Measurements from ENCODE around the gene COLEC12.
A peak's percentile ranks its signal among the peaks of the same experiment; 100 is the strongest.
"Not testable (repeated sequence)": the region's sequence is repeated elsewhere in the genome, so short reads cannot be mapped to it uniquely, and the experiment has no call there.

Gene COLEC12

DNA sequence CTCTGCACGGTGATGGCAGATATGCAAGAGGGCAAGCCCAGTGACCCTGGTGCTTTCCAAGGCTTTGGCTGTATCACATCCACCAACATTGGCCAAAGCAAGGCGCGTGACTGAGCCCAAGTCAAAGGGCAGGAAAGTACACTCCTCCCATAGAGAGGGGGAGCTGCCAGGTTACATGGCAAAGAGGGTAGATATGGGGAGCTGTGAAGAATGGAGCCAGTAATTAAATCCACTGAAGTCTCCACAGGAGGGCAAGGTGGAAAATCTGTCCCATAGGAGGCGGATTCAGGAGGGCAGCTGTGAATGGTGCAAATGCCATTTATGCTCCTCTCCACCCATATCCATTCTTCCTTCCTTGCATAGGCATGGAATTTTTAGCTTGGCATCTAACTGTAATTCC is 188.1 kb downstream of the COLEC12 start:
- no peak for DNase-seq

DNA sequence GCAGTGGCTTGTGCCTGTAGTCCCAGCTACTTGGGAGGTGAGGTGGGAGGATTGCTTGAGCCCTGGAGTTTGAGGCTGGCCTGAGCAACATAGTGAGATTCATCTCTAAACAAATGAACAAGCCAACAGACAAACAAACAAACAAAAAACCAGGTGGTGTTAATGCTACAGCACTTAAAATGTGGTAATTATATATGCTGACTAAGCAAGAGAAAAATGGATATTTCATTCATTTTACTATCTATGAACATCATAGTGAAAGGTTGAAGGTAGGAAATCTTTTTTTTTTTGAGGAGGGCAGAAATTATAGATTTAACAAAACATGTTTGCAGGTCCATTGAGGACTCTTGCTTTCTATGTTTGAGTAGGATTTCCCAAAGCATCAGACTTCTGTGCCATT is 190.5 kb downstream of the COLEC12 start:
- DNase-seq = no peak

DNA sequence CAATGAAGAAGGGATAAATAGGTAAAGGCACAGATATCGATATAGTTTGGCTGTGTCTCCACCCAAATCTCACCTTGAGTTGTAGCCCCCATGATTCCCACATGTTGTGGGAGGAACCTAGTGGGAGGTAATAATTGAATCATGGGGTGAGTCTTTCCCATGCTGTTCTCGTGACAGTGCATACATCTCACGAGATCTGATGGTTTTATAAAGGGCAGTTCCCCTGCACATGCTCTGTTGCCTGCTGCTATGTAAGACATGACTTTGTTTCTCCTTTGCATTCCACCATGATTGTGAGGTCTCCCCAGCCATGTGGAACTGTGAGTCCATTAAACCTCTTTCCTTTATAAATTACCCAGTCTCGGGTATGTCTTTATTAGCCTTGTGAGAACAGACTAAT is 192.4 kb downstream of the COLEC12 start:
- not testable (repeated sequence) for DNase-seq

DNA sequence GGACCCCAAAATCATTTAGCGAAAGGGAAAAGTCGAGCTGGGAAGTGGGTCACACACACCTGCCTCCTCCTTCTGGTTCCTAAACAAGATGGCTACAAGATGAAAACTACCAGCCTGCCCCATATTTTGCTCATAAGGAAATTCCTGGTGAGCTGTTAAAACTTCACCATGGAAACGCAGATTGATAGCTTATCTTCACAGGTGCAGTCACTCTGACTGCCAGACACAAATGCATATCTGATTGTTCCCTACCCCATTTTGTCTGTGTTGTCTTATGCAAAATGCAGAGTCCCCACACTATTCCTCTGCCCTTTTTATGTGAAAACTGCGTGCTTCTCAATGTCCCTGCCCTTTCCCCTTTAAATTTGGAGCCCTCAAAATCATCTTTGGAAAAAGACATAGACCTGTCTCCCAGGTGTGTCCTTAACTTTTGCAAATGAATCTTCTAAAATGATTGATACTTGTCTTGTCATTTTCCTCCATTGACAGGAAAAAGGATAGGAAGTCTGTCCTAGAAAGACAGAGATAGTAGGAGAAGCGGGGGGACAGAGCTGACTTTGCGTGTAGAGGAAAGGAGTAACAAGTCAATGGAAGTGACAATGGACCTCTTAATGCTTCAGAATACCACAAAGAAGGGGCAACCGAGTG is 193.8 kb downstream of the COLEC12 start:
- peak in 1 of 2 experiments; percentile 1 for DNase-seq

DNA sequence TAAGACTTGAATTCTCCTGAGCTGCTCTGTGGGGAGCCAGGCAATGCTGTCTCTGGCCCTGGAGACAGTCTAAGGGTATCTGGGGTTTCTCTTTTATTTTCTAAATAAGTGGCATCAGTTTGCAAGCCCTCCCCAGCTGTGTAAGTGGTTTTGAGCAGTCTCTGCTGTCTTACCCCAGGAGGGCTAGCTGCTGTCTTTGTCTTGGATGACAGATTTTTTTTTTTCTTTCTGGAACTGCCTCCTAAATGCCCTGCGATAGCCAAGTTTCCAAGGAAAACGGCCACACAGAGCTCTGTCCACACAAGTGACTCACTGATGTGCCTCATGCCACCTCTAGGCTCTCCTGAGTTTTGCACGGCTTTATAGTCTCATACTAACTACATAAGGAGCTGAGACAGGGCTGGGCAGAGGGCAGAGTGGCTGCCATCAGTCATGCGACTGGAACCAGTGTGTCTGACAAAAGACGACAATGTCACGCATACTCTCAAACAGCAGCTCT is 195.4 kb downstream of the COLEC12 start:
- no peak for DNase-seq

DNA sequence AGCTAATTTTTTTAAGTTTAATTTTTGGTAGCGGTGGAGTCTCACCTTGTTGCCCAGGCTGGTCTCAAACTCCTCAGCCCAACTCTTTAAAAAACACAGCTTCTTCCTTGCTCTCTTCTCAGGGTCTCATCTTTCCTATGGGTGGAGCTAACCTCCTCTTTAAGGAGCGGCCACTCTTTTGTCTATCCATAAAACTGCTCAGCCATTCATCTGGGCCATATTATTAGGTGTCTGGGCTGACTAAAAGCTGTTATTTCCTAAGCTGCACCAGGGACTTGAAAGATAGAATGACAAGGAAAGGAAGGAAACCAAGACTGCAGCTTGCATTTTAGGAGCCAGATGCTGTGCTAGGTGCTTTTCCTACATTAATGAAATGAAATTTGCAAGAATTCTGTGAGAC is 196.9 kb downstream of the COLEC12 start:
- no peak for DNase-seq

DNA sequence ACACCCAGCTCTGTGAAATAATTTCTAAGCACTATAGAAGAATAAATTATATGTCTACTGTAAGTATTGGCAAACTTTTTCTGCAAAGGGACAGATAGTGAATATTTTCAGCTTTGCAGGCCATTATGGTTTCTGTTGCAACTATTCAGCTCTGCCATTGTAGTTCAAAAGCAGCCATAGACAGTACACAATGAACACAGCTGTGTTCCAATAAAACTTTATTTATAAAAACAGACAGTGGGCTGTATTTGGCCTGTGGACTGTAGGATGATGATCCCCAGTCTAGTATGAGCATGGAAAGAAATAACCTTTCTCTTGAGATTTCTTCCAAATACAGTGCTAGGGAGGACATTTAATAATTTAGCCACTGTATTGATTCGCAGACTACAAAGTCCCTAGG is 197.5 kb downstream of the COLEC12 start:
- no peak for DNase-seq

DNA sequence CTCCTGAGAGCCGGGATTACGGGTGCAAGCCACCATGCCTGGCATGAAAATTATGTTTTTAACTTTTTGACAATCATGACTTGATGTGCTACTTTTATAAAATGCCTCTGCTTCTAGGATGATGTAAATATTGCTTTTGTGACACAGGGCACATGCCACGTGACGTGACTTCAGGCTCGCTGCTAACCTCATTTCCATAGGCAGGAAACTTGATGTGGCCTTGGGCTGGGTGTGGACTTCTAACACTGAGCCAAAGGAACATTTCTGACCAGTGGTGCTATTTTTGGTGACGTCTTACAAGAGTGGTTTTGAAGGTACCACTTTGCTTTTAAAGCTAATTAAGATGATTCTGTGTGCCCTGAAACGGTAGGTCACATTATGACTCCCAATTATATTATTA is 198.4 kb downstream of the COLEC12 start:
- DNase-seq = no peak

DNA sequence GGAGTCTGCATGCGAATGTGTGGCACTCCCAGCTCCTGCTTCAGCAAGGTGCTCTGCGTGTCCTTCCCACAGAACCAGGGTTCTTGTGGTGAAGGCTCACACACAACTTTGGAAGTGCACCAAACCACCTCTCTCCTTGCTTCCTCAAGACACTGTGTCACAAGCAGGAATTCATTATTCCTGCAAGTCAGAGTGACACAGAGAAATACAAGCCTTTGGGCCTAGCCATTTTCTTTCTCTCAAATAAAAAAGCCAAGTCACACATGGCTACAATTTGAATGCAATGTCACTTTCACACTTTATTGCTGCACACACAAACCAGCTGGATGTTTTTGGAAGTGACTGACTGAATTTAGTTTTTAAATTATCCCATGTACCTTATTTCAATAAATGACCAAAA is 202.6 kb downstream of the COLEC12 start:
- DNase-seq = no peak

DNA sequence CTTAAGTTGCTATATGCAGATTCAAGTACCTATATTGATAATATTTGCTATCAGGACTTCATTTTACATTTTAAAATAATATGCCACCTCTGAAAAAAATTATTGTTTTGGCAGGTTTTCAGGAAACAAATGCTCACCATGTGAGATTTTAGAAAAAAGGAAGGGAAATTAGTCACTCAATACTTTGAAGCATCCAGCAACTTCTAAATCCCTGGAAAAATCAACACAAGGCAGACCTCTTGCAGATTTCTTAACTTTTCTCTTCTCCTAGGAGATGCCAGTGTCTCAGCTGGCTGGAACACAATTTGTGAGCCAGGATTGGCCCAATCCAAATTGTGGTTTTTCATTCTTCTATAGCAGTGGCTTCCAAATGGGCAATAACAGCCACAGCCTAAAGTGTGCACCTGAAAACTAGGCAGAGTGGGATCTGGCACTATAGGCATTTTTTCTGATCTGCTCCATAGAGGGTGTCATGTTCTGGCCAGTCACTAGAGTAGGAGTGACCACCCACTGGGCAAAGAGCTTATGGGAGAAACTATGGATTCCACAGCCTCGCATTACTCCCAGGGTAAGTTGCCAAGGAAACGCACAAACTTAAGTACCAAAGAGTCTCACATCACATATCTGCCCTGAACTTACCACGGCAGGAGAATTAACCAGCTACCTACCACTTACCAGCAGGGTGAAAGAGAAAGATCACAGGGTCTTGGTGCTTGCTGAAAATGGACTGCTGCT is 204.6 kb downstream of the COLEC12 start:
- DNase-seq = no peak

DNA sequence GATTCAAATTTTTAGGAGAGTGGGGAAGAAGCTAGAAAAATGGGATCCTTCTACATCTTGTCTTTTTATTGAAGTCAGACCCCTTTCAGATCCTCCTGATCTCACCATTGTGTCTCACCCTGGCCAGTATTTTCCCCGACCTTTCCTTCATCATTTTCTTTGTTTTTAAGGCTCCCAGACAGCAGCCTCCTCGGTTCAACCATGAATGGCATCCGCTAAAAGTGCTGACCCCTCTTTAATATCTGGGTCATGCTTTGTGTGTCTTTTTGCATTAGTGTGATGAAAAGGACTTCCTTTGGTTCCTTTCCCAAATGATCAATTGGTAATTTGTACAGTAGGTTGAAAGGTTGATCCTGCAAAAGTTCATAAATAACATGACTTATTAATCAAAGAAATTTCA is 205.9 kb downstream of the COLEC12 start:
- DNase-seq = no peak

DNA sequence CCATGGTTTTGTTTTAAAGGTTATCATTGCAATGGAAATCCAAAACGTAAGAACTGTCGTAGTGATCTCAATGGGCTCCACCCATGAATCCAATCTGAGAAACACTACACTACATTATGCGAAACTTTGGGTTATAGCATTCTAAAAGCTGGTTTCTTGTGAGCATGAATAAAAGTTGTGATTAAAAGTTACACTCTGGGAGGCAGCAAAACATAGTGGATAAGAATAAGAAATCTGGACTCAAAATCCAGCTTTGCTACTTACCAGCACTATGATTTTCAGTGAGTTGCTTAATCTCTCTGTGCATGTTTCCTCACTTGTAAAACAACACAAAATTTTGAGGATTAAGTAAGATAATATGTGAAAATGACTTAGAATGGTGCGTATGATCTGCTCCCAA is 207.0 kb downstream of the COLEC12 start:
- DNase-seq = no peak

DNA sequence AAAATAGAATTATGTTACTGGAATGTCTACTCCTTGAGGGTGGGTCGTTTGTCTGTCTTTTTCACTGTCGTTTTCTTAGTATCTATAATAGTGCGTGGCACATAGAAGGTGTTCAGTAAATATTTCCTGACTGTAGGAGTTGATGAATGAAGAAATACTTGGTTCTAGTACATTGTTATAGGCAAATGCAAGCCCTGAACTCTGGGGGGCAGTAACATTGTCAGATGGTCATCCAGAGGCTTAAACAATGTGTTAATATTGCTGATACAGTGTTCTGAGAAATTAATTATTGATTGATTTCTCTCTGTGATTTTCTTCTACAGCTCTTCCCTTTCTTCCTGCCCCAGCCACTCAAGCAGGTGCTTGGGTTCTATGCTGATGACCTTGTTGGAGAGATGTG is 208.2 kb downstream of the COLEC12 start:
- no peak for DNase-seq

DNA sequence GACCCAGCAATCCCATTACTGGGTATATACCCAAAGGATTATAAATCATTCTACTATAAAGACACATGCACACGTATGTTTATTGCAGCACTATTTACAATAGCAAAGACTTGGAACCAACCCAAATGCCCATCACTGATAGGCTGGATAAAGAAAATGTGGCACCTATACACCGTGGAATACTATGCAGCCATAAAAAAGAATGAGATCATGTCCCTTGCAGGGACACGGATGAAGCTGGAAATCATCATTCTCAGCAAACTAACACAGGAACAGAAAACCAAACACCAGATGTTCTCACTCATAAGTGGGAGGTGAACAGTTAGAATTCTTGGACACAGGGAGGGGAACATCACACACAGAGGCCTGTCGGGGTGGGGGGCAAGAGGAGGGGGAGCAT is 210.5 kb downstream of the COLEC12 start:
- not testable (repeated sequence) for DNase-seq

DNA sequence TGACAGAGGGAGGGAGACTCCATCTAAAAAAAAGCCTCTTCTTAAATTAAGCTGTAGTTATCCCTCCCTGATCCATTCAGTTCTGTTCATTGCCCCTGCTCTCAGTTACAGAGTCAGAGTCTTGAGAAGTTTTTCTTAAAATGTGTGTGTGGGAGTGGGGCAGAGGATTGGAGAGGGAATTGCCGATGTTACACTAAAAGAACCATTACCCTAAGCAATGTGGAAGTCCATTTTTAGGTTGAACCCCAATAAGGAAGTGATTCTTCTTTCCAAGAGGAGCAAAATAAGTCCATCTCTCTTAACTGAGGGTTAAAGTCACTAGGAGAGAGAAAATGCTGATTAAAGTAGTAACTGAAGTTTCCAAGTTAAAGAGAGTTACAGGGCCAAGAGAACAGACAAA is 211.5 kb downstream of the COLEC12 start:
- no peak for DNase-seq

DNA sequence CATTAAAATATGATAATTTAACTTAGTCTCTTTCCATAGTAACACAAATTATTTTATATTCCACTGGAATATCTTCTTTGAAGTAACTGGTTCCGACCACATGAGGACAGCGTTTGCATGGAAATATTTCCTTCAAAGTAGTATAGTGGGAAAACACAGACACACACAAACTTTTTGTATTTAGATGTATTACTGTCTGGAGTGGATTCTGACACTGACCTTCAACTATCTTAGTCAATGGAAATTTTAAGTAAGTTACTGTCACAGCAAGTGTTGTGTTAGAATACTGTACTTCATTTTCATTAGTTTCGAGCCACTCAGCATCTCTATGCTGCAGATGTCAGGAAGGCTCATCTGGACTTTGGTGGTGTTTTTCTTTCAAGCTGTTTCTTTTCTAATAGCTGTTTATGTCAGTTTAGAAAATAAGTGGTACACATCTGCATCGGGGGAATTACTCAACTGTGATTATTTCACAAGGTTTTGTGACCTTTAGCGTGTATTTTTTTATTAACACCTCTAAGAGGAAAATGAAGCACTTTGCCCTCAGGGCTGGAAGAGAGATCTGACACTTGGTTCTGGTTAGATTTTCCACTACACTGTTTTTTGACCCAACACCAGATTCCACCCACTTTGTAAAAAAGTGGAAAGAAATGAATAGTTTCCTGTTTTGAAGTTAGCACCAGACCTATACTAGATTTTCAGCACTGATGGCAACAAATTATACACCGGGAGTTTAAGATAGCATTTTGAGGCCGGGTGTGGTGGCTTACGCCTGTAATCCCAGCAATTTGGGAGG is 213.8 kb downstream of the COLEC12 start:
- peak in 1 of 2 experiments; percentile 6 for DNase-seq

DNA sequence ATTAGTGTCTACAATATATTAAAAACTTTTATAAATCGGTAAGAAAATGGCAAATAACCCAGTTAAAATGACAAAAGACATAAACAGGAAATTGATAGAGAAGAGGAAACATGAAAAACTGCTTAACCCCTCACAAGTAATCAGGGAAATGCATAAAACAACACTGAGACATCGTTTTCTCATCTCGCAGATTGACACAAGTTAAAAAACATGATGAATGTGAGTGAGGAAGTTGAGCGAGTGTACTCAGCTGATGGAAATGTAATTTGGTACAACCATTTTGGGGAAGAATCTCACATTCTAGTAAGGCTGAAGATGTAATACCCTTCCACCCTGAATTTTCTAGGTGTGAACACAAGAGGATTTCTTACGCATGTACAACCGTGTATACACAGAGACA is 214.7 kb downstream of the COLEC12 start:
- DNase-seq = no peak

DNA sequence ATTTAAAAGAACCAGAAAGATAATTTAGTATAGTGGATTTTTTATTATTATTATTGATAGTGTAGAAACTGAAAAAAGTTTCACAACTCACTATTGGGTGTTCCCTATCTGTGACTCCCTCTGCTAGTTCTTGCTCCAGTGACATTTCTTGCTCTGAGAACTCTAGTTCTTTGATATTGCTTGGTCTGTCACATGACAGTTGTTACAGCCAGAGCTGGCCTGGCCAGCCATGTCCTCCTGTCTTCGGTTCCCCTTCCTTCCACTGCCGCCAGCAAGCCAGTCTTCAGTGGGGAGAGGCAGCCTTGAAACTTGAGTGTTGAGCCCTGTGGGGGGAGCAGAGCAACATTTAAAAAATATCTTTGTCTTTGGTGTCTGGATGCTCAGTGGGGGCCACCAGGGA is 225.0 kb downstream of the COLEC12 start:
- DNase-seq = no peak

DNA sequence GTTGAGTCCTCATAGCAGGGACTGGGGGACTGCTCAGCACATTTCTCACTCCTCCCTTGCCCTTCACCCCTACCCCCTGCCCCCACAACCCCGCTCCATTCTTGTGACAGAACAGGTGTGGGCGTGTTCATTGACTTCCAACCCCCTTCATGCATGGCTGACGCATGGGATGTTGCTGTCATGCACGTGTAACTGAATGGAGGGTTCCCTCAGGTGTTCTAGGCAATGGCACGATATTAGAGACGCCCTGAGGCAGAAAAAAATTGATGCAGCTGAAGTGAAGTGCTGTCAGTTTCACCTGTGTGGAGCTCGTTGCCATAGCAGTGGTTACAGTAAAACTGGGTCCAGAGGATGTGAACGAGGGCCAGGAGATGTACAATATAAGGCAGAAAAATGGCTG is 226.2 kb downstream of the COLEC12 start:
- DNase-seq = peak in 1 of 2 experiments; percentile 0

DNA sequence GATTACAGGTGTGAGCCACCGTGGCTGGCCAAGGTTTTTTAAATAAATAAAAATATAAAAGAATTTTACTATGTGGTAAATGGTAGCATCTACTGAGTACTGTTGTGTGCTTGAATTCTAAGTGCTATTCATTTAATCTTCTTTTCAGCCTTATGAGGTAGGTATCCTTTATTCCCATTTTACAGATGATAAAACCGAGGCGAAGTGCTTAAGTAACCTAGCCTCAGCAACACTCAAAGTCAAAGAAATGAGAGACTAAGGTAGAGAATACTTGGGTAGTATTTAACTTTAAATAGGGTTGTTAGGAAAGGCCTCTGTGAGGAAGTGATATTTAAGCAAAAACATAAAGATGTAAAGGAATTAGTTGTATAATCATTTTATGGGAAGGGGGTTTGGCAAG is 227.0 kb downstream of the COLEC12 start:
- DNase-seq = no peak

DNA sequence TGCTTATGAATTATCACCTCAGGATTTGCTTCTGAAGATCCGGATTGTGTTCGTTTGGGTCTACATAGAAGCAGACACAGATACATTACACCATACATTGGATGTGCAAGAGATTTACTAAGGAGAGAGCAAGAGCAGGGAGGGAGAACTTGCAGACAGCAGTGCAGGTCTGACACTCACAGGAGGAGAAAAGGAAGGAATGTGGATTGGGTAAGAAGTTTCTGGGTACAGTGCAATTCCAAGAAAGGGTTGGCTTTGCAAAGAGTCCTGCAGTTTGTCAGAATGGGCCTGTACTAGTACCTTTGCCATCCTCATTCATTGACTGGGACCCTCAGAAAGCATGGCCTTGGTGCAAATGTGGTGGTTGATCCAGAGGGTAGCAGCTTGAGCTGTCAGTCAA is 227.9 kb downstream of the COLEC12 start:
- DNase-seq = no peak

DNA sequence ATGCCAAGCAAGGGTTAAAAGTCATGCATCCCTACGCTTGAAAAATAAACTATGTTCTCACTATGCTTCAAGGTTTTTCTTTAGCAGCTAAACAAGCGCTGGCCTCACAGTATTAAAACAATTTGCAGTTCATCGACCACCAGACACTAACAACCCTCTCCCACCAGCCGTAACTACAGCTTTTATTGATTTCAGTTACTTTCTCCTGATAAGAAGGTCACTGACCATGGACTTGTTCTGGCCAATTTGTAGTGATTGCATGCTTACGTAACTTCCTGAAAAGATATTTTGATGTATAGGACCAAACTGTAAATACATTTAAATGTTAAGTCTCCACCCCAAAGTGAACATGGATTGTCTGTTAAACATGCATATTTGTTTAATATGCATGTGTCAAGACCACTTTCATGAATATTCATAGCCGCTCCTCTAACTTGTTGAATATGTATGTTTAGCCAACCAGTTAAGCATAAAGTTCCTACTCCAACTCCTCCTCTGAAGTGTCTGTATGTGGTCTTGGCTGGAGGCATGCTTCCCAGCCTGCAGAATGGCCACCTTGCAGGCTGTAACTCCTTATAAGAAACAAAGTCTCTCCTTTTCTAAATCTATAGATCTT is 230.9 kb downstream of the COLEC12 start:
- DNase-seq = peak; percentile 0 to 1

Data from NCI-H526 (cell line).